ENCODE measurements around the gene RPS6KA1. TPM values are rescaled to one million over a fixed set of nuclear protein-coding genes. Genes with fewer than 3 reads are reported as not detected.

RPS6KA1 gene
- total RNA-seq, 2 donors from 2014 or later = 41.3 TPM

DNA sequence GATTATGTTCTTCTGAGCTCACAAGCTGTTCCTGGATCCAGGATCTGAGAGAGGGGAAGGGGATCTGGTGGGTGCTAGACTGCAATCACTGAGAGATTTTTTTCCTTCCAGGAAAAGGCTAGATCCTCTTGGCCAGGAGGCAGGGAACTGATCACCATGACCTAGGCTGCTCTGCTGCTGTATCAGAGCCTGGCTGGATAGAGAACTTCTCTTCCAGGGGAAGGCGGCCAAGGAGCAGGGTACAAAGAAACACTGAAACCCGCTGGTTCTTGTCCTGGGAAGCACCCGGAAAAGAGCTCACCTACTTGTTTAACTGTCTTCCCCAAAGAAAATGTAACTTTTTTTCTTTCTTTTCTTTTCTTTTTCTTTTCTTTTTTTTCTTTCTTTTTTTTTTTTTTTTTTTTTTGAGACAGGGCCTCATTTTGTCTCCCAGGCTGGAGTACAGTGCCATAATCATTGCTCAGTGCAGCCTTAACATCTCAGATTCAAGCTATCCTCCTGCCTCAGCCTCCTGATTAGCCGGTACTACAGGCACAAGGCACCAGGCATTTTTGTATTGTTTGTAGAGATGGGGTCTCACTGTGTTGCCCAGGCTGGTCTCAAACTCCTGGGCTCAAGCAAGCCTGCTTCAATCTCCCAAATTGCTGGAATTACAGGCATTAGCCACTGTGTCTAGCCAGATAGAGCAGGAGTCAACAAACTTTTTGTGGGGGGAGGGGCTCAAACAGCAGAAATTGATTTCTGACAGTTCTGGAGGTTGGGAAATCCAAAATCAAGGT, 12.4 kb upstream of the RPS6KA1 start:
- Histone ChIP-seq H3K36me3 (ENCODE audit: control insufficient read depth, insufficient read depth, low read length) (no peaks in the 10 kb centered on the region), H3K9ac (ENCODE audit: extremely low read depth, low read length, poor library complexity, severe bottlenecking) (no peak overlapping the region), H3K4me3 (ENCODE audit: low read length) (no peak overlapping the region), H3K4me1 (ENCODE audit: control insufficient read depth, insufficient read depth, low read length) (no peaks in the 10 kb centered on the region), H3K27me3 (ENCODE audit: control insufficient read depth, insufficient read depth, low read length, poor library complexity, severe bottlenecking) (no peaks in the 10 kb centered on the region), H3K27ac (ENCODE audit: low read depth, low read length) (no peak overlapping the region), H3K9me3 (ENCODE audit: control insufficient read depth, low read length) (no peaks in the 10 kb centered on the region)
- TF ChIP-seq, protein P1, sequence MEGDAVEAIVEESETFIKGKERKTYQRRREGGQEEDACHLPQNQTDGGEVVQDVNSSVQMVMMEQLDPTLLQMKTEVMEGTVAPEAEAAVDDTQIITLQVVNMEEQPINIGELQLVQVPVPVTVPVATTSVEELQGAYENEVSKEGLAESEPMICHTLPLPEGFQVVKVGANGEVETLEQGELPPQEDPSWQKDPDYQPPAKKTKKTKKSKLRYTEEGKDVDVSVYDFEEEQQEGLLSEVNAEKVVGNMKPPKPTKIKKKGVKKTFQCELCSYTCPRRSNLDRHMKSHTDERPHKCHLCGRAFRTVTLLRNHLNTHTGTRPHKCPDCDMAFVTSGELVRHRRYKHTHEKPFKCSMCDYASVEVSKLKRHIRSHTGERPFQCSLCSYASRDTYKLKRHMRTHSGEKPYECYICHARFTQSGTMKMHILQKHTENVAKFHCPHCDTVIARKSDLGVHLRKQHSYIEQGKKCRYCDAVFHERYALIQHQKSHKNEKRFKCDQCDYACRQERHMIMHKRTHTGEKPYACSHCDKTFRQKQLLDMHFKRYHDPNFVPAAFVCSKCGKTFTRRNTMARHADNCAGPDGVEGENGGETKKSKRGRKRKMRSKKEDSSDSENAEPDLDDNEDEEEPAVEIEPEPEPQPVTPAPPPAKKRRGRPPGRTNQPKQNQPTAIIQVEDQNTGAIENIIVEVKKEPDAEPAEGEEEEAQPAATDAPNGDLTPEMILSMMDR (conservative IDR thresholded peaks at IDR 0.05) = no peak
- H3K9me3 Mint-ChIP-seq = peaks cover 14% of the 10 kb centered on the region
- no peak overlapping the region for H3K27ac Mint-ChIP-seq
- no peaks in the 10 kb centered on the region for H3K36me3 Mint-ChIP-seq (ENCODE audit: low read depth)
- WGBS, 2 experiments (ENCODE audit: insufficient coverage in 1 of 2, insufficient read length in 1 of 2) = 95% methylated on average over 4 of the region's 4 CpGs; no CpG with 5 or more reads in 1 of the 2 experiments
- no peak for DNase-seq
- H3K4me1 Mint-ChIP-seq = peaks cover 7% of the 10 kb centered on the region
- H3K4me3 Mint-ChIP-seq = no peak overlapping the region
- peaks cover 4% of the 10 kb centered on the region for H3K27me3 Mint-ChIP-seq (ENCODE audit: insufficient read depth)

- H3K27ac ChIP-seq (ENCODE audit: low read depth, low read length) = no peak overlapping the region
- Mint-ChIP-seq H3K36me3 (ENCODE audit: low read depth) (no peaks in the 10 kb centered on the region), H3K27ac (no peak overlapping the region), H3K4me3 (no peak overlapping the region), H3K4me1 (peaks cover 7% of the 10 kb centered on the region), H3K27me3 (ENCODE audit: insufficient read depth) (peaks cover 2% of the 10 kb centered on the region), H3K9me3 (peaks cover 10% of the 10 kb centered on the region)
- H3K9ac ChIP-seq (ENCODE audit: extremely low read depth, low read length, poor library complexity, severe bottlenecking) = no peak overlapping the region
- no peaks in the 10 kb centered on the region for H3K9me3 ChIP-seq (ENCODE audit: control insufficient read depth, low read length)
- DNase-seq = no peak
- no peaks in the 10 kb centered on the region for H3K36me3 ChIP-seq (ENCODE audit: control insufficient read depth, insufficient read depth, low read length)
- H3K4me1 ChIP-seq (ENCODE audit: control insufficient read depth, insufficient read depth, low read length) = no peaks in the 10 kb centered on the region
- TF ChIP-seq, protein P1 (conservative IDR thresholded peaks at IDR 0.05) = no peak
- no peak overlapping the region for H3K4me3 ChIP-seq (ENCODE audit: low read length)
- 90 to 93% methylated on average over 1 of the region's 1 CpG for WGBS, 2 experiments (ENCODE audit: insufficient coverage in 1 of 2, insufficient read length in 1 of 2)
- no peaks in the 10 kb centered on the region for H3K27me3 ChIP-seq (ENCODE audit: control insufficient read depth, insufficient read depth, low read length, poor library complexity, severe bottlenecking)
Observed at GRCh38 chr1:26517766-26518049, 11.9 kb upstream of the RPS6KA1 start.

DNA sequence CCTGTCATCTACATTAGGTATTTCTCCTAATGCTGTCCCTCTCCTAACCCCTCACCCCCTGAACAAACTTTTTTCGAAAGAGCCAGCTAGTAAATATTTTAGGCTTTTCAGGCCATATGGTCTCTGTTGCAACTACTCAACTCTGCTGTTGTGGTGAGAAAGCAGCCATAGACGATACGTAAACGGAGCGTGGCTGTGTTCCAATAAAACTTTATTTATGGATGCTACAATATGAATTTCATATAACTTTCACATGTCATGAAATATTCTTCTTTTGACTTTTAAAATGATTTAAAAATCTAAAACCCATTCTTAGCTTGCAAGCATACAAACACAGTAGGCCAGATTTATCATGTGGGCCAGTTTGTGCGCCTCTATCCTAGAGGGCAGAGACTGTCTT, 11.2 kb upstream of the RPS6KA1 start:
- WGBS, 2 experiments (ENCODE audit: insufficient coverage in 1 of 2, insufficient read length in 1 of 2) = 82 to 100% methylated on average over 5 to 6 of the region's 6 CpGs
- no peak for DNase-seq
- Mint-ChIP-seq H3K9me3 (peaks cover 10% of the 10 kb centered on the region), H3K27ac (no peak overlapping the region), H3K4me3 (no peak overlapping the region), H3K27me3 (ENCODE audit: insufficient read depth) (peaks cover 2% of the 10 kb centered on the region), H3K36me3 (ENCODE audit: low read depth) (no peaks in the 10 kb centered on the region), H3K4me1 (peaks cover 7% of the 10 kb centered on the region)
- Histone ChIP-seq H3K9ac (ENCODE audit: extremely low read depth, low read length, poor library complexity, severe bottlenecking) (no peak overlapping the region), H3K27me3 (ENCODE audit: control insufficient read depth, insufficient read depth, low read length, poor library complexity, severe bottlenecking) (no peaks in the 10 kb centered on the region), H3K27ac (ENCODE audit: low read depth, low read length) (no peak overlapping the region), H3K36me3 (ENCODE audit: control insufficient read depth, insufficient read depth, low read length) (no peaks in the 10 kb centered on the region), H3K4me1 (ENCODE audit: control insufficient read depth, insufficient read depth, low read length) (no peaks in the 10 kb centered on the region), H3K4me3 (ENCODE audit: low read length) (no peak overlapping the region), H3K9me3 (ENCODE audit: control insufficient read depth, low read length) (no peaks in the 10 kb centered on the region)
- TF ChIP-seq, protein P1 (conservative IDR thresholded peaks at IDR 0.05) = no peak

Measured in endodermal cell (in vitro differentiated cells).